GM23338 (cell line): ENCODE results near the gene NXPH2.

Source experiments
- CTCF ChIP-seq, 2 experiments: fragments of 200-600 bp in 1 of 2; sonication (generic) in 1 of 2; conservative IDR thresholded peaks; 2 replicates each; pipeline versions ENCODE4 v1.5.1 to v1.6.1; 2016 to 2017; ENCODE audit warnings: antibody characterized with exemption in 2 of 2, low read depth in 2 of 2, mild to moderate bottlenecking in 2 of 2, moderate library complexity in 1 of 2
- EZH2 ChIP-seq: fragments of 200-600 bp; sonication (generic); IDR thresholded peaks from one replicate; pipeline ENCODE4 v1.8.0; 2017; ENCODE audit warnings: antibody characterized with exemption, mild to moderate bottlenecking, low read depth; ENCODE audit not compliant: unreplicated experiment
- EZH2phosphoT487 ChIP-seq: fragments of 200-600 bp; sonication (generic); IDR thresholded peaks from one replicate; pipeline ENCODE4 v1.8.1; 2018; ENCODE audit warnings: antibody characterized with exemption; ENCODE audit not compliant: unreplicated experiment
- STAT1 ChIP-seq: IDR thresholded peaks from one replicate; pipeline ENCODE4 v1.6.1; 2016; ENCODE audit warnings: antibody characterized with exemption; ENCODE audit not compliant: unreplicated experiment

- TF ChIP-seq CTCF (conservative IDR thresholded peaks at IDR 0.05; ENCODE audit: low read depth in 2 of 2) (no peak), EZH2 (no peak), EZH2phosphoT487 (no peak), STAT1 (no peak)
Observed at GRCh38 chr2:138637061-138637460, 143.1 kb downstream of the NXPH2 start.
